Stimulated activated CD8-positive, alpha-beta memory T cell treated with anti-CD3 and anti-CD28 coated beads, Interleukin-12 subunit alpha, Interleukin-12 subunit beta, amount 100 ng/mL, for 4 hours (primary cell): ENCODE data around the gene LENEP.

Experiments used
- DNase-seq: peaks from one replicate; pipeline ENCODE4 v3.0.0-alpha.2; 2020; ENCODE audit warnings: low read depth

Gene LENEP

GRCh38 chr1:155026588-155026987 lies 33.2 kb downstream of the LENEP start:
- no peak for DNase-seq

- no peak for DNase-seq
Observed at GRCh38 chr1:155029513-155030242, 36.3 kb downstream of the LENEP start.

GRCh38 chr1:155030243-155030795 lies 36.9 kb downstream of the LENEP start:
- no peak for DNase-seq

- no peak for DNase-seq
Observed at GRCh38 chr1:155030899-155031298, 37.5 kb downstream of the LENEP start.

GRCh38 chr1:155032886-155033285 lies 39.5 kb downstream of the LENEP start:
- no peak for DNase-seq

GRCh38 chr1:155033524-155033923 lies 40.1 kb downstream of the LENEP start, which contains the start of the genes DCST1 and DCST2:
Gene DCST1 (plus strand): TSS chr1:155033824. CDS start chr1:155034037, 213 bp downstream.
Gene DCST2 (minus strand): TSS chr1:155033781. CDS start chr1:155033701, 80 bp downstream.
- DNase-seq = no peak

- DNase-seq = no peak
Observed at GRCh38 chr1:155034318-155035208, 41.2 kb downstream of the LENEP start.

GRCh38 chr1:155035936-155036335 lies 42.5 kb downstream of the LENEP start:
- DNase-seq = no peak

GRCh38 chr1:155037043-155037442 lies 43.7 kb downstream of the LENEP start:
- no peak for DNase-seq

GRCh38 chr1:155037851-155038441 lies 44.6 kb downstream of the LENEP start:
- no peak for DNase-seq

- DNase-seq = no peak
Observed at GRCh38 chr1:155038602-155039307, 45.4 kb downstream of the LENEP start.

GRCh38 chr1:155039308-155039669 lies 45.9 kb downstream of the LENEP start:
- no peak for DNase-seq

GRCh38 chr1:155040358-155041093 lies 47.1 kb downstream of the LENEP start:
- no peak for DNase-seq

- DNase-seq = no peak
Observed at GRCh38 chr1:155042789-155043188, 49.4 kb downstream of the LENEP start.

GRCh38 chr1:155043301-155043702 lies 49.9 kb downstream of the LENEP start:
- DNase-seq = no peak

- no peak for DNase-seq
Observed at GRCh38 chr1:155043793-155044192, 50.4 kb downstream of the LENEP start.
